SK-N-MC (cell line): ENCODE measurements around the gene SPRED3.

Experiments
- EZH2 ChIP-seq: fragments of 200-600 bp; sonication (generic); IDR thresholded peaks from one replicate; pipeline ENCODE4 v1.6.1; 2017; ENCODE audit warnings: antibody characterized with exemption
- POLR2AphosphoS5 ChIP-seq: IDR thresholded peaks from 2 replicates; pipeline ENCODE4 v1.6.1; 2012; ENCODE audit warnings: mild to moderate bottlenecking, low read depth, low read length, borderline replicate concordance

DNA sequence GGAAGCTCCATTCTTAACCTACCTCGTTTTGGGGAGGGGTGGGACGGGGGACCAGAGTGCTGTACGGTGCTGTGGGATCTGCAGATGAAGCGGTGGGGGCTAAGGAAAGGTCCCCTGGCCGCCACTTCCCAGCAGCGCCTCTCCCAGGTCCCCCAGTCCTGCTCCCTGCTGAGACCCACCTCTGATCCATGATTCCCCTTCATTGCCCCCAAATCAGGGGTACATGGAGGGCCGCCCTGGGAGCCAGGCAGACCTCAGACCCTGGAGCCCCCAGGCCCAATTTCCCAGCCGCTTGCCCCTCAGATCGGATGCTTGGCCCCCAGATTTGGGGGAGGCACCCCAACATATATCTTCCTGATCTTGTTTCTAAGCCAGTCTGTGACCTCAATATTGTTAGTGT, 10.6 kb downstream of the SPRED3 start:
- no peak for TF ChIP-seq EZH2
- no peak for TF ChIP-seq POLR2AphosphoS5
